Fibroblast of villous mesenchyme (primary cell): ENCODE measurements around the gene NRDC. TPM values are rescaled to one million over a fixed set of nuclear protein-coding genes. Genes with fewer than 3 reads are reported as not detected.

Experiments
- DNase-seq: peaks from one replicate; pipeline ENCODE4 v3.0.0-alpha.2; 2010; ENCODE audit warnings: low read depth
- H3K4me3 ChIP-seq: 2 replicates; pipeline ENCODE4 v1.5.1; 2011; ENCODE audit warnings: low read depth, mild to moderate bottlenecking, low read length
- CTCF ChIP-seq: IDR thresholded peaks from 2 replicates; pipeline ENCODE4 v1.5.1; 2012; ENCODE audit warnings: low read depth, mild to moderate bottlenecking, low read length; ENCODE audit not compliant: insufficient read depth
- total RNA-seq: library from RNA; depleted of rRNA; stranded (reverse); fragments of >200 nt; gene quantifications from 2 replicates; pipeline ENCODE4 v1.2.3, GENCODE V29; 2012

Gene NRDC
- total RNA-seq, 1 donor: 112 TPM

- TF ChIP-seq CTCF: no peak
- H3K4me3 ChIP-seq: no peak overlapping the region
- DNase-seq: no peak
Observed at GRCh38 chr1:51908499-51908898, 30.0 kb upstream of the NRDC start.

GRCh38 chr1:51907079-51907702 lies 28.7 kb upstream of the NRDC start:
- peak; percentile 55 for DNase-seq
- TF ChIP-seq CTCF: no peak
- H3K4me3 ChIP-seq: no peak overlapping the region

- no peak for TF ChIP-seq CTCF
- peak; percentile 53 for DNase-seq
- H3K4me3 ChIP-seq: no peak overlapping the region
Observed at GRCh38 chr1:51906306-51907078, 28.0 kb upstream of the NRDC start.

- TF ChIP-seq CTCF: no peak
- no peak for DNase-seq
- H3K4me3 ChIP-seq: no peak overlapping the region
Observed at GRCh38 chr1:51902456-51902855, 23.9 kb upstream of the NRDC start.

GRCh38 chr1:51901151-51901550 lies 22.6 kb upstream of the NRDC start:
- no peak overlapping the region for H3K4me3 ChIP-seq
- DNase-seq: no peak
- no peak for TF ChIP-seq CTCF

GRCh38 chr1:51899022-51899421 lies 20.5 kb upstream of the NRDC start:
- H3K4me3 ChIP-seq: no peak overlapping the region
- no peak for TF ChIP-seq CTCF
- no peak for DNase-seq
